OCI-LY3 (cell line): ENCODE data around the gene NKX3-2.
A peak's percentile ranks its signal among the peaks of the same experiment; 100 is the strongest.

Experiments used
- H2AFZ ChIP-seq: fragments of 200-600, 300-600 bp; shearing (Covaris generic); 2 replicates; pipeline ENCODE4 v1.6.0; 2014; ENCODE audit warnings: antibody characterized with exemption, low read depth, low read length
- H3K27ac ChIP-seq: fragments of 200-600, 300-600 bp; sonication (generic); 2 replicates; pipeline ENCODE4 v1.5.1; 2014; ENCODE audit warnings: mild to moderate bottlenecking, low read length, moderate library complexity, mixed read lengths
- H3K27me3 ChIP-seq: fragments of 200-600, 300-600 bp; sonication (generic); 2 replicates; pipeline ENCODE4 v1.6.1; 2014; ENCODE audit warnings: low read depth, low read length, mixed read lengths
- H3K36me3 ChIP-seq: fragments of 200-600, 300-600 bp; sonication (generic); replicated peaks from 2 replicates; pipeline ENCODE3; 2014; ENCODE audit warnings: low read depth, low read length, mixed read lengths
- H3K4me1 ChIP-seq: fragments of 300-600, 200-600 bp; sonication (generic); 2 replicates; pipeline ENCODE4 v1.6.1; 2014; ENCODE audit warnings: low read length, mixed read lengths
- H3K4me2 ChIP-seq: fragments of 200-600, 300-600 bp; sonication (generic); 2 replicates; pipeline ENCODE4 v1.6.1; 2014; ENCODE audit warnings: low read length, mixed read lengths
- H3K4me3 ChIP-seq: fragments of 300-600, 200-600 bp; sonication (generic); 2 replicates; pipeline ENCODE4 v1.5.1; 2014; ENCODE audit warnings: antibody characterized with exemption, mild to moderate bottlenecking, low read length, moderate library complexity
- H3K79me2 ChIP-seq: fragments of 300-600, 200-600 bp; shearing (Covaris generic); 2 replicates; pipeline ENCODE4 v1.6.1; 2014; ENCODE audit warnings: mild to moderate bottlenecking, low read length, mixed read lengths
- H3K9ac ChIP-seq: fragments of 300-600, 200-600 bp; shearing (Covaris generic); 2 replicates; pipeline ENCODE4 v1.6.0; 2014; ENCODE audit warnings: mild to moderate bottlenecking, low read length, moderate library complexity
- H3K9me3 ChIP-seq: fragments of 200-600, 300-600 bp; shearing (Covaris generic); 2 replicates; pipeline ENCODE4 v1.6.1; 2014; ENCODE audit warnings: low read length, mixed read lengths; ENCODE audit not compliant: insufficient read depth
- H4K20me1 ChIP-seq: fragments of 200-600, 300-600 bp; sonication (generic); 2 replicates; pipeline ENCODE4 v1.6.1; 2016; ENCODE audit warnings: low read length, mixed read lengths; ENCODE audit not compliant: insufficient read depth
- EZH2phosphoT487 ChIP-seq: fragments of 200-600 bp; shearing (Covaris generic); IDR thresholded peaks from 2 replicates; pipeline ENCODE4 v1.6.1; 2018; ENCODE audit warnings: antibody characterized with exemption, mixed run types, low read depth
- TF ChIP-seq, protein P1 (sequence below): fragments of 200-600, 300-600 bp; sonication (generic); IDR thresholded peaks from 2 replicates; pipeline ENCODE4 v1.5.1; 2014; ENCODE audit warnings: antibody characterized with exemption, low read length, low read depth

The NKX3-2 gene

DNA sequence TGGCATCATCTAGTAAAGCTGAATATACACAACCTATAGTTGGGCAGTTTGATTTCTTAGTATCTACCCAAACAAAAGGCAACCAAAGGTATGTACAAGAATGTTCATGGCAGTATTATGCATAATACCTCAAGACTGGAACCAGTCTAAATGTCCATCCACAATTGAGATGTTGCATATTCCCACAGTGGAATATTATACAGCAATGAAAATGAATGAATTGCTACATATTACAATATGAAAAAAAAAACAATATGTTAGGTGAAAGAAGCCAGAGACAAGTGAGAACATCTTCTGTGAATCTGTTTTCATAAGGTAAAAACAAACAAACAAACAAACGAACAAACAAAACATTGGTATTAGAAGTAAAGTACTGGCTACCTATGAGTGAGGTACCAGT lies 48.6 kb downstream of the NKX3-2 start:
- H3K36me3 ChIP-seq: no peaks in the 10 kb centered on the region
- H3K9me3 ChIP-seq: no peaks in the 10 kb centered on the region
- TF ChIP-seq, protein P1, sequence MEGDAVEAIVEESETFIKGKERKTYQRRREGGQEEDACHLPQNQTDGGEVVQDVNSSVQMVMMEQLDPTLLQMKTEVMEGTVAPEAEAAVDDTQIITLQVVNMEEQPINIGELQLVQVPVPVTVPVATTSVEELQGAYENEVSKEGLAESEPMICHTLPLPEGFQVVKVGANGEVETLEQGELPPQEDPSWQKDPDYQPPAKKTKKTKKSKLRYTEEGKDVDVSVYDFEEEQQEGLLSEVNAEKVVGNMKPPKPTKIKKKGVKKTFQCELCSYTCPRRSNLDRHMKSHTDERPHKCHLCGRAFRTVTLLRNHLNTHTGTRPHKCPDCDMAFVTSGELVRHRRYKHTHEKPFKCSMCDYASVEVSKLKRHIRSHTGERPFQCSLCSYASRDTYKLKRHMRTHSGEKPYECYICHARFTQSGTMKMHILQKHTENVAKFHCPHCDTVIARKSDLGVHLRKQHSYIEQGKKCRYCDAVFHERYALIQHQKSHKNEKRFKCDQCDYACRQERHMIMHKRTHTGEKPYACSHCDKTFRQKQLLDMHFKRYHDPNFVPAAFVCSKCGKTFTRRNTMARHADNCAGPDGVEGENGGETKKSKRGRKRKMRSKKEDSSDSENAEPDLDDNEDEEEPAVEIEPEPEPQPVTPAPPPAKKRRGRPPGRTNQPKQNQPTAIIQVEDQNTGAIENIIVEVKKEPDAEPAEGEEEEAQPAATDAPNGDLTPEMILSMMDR: no peak
- no peak for TF ChIP-seq EZH2phosphoT487
- no peak overlapping the region for H3K4me3 ChIP-seq
- no peaks in the 10 kb centered on the region for H4K20me1 ChIP-seq
- no peaks in the 10 kb centered on the region for H3K79me2 ChIP-seq
- H3K27me3 ChIP-seq: no peaks in the 10 kb centered on the region
- H3K9ac ChIP-seq: no peak overlapping the region
- H3K27ac ChIP-seq: no peak overlapping the region
- no peak overlapping the region for H3K4me2 ChIP-seq
- H2AFZ ChIP-seq: no peak overlapping the region
- peaks cover 6% of the 10 kb centered on the region for H3K4me1 ChIP-seq

GRCh38 chr4:13493793-13494192 lies 50.5 kb downstream of the NKX3-2 start:
- no peaks in the 10 kb centered on the region for H4K20me1 ChIP-seq
- no peak overlapping the region for H3K9ac ChIP-seq
- no peaks in the 10 kb centered on the region for H3K36me3 ChIP-seq
- H3K27me3 ChIP-seq: no peaks in the 10 kb centered on the region
- H3K4me2 ChIP-seq: no peak overlapping the region
- no peaks in the 10 kb centered on the region for H3K9me3 ChIP-seq
- H2AFZ ChIP-seq: 0 out of 2 replicates have a peak overlapping the region, but pooled peaks have one; percentile 12
- H3K79me2 ChIP-seq: no peaks in the 10 kb centered on the region
- TF ChIP-seq, protein P1: no peak
- no peak for TF ChIP-seq EZH2phosphoT487
- H3K4me3 ChIP-seq: no peak overlapping the region
- H3K27ac ChIP-seq: no peak overlapping the region
- peaks cover 6% of the 10 kb centered on the region for H3K4me1 ChIP-seq

GRCh38 chr4:13492747-13493146 lies 51.6 kb downstream of the NKX3-2 start:
- Histone ChIP-seq H3K9ac (no peak overlapping the region), H3K4me3 (no peak overlapping the region), H4K20me1 (no peaks in the 10 kb centered on the region), H3K27me3 (no peaks in the 10 kb centered on the region), H3K79me2 (no peaks in the 10 kb centered on the region), H3K9me3 (no peaks in the 10 kb centered on the region), H3K36me3 (no peaks in the 10 kb centered on the region), H3K4me2 (no peak overlapping the region), H2AFZ (no peak overlapping the region), H3K4me1 (no peaks in the 10 kb centered on the region), H3K27ac (no peak overlapping the region)
- no peak for TF ChIP-seq EZH2phosphoT487
- TF ChIP-seq, protein P1: no peak
